Eye (tissue), 1 donor: ENCODE results near the gene IL2RG.

ENCODE experiments used
- DNase-seq: peaks from one replicate; pipeline ENCODE4 v3.0.0-alpha.2; 2015

IL2RG gene

DNA sequence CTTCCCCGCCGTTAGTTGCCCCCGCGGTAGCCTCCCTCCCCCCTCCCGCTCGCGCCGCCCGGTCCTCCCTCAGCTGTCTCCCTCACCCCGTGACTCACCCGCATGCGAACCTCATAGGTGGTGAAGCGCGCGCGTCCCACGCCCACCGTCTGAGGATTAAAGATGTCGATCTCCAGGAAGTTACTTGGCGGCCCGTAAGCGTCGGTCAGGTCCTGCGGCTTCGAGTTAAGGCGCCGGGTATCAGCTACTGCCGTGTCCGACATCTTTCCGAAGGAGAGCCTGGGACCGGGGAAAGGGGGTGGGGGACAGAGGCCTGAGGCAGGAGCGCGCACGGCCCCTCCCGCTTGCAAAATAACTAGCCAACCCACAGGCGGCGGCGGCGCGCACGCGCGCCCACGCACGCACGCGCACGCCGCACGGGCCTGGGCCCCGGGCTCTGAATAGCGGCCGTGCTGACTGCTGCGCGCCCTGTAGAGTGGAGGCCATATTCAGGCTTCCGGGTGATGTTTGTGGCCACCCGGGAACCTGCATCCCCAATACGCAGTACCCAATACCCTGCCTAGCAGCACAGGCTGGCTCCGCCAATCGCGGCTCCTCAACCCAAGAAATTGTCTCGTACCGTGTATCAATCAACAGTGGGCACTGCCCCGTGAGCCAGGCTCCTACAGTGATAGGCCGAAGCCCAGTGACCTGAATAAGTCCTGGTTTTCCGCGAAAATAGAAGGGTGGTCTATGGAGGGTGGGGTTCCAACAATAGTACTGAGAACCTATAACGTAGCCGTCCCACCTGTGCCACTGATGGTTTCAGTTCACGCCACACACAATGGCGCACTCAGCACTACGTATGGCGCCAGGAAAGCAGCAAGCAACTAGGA, 43.1 kb downstream of the IL2RG start, which contains the start of gene SNX12:
SNX12 (minus strand) TSS at position 291 of the 875 bp plus-strand sequence; CDS start at position 263, 28 bp downstream.
- DNase-seq = peak; percentile 94

DNA sequence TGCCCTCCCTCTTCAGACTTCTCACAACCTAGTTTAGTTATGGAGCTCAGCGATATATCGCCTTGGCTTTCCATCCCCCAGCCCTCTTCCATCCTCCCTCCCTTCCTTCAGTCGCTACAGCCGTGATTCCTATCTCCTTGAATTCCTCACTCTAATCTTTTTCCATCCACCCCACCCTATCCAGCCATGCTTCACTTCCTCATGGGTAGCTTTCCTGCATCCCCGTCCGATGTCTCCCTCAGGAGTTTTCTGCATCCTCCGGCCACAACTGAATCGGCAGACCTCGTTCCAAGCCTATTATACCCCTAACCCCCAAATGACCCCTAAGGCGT, 43.7 kb downstream of the IL2RG start:
- DNase-seq = no peak

DNA sequence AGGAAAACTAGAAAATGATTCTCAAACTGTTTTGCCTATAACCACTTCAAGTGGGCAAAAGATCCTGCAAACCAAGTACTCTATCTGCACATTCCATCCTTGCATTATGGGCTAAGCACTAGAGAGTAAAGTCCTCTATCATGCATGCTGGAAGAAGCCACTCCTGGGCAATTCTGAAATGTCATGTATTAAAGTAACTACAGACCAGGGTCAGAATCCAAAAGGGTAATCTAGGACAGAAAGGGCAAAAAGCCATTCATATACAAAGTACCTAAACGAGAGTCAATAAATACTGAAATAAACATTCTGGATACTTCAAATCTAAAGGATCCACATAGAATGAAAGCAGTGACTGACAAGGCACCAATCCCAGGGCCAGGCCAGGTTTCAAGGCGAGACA, 44.3 kb downstream of the IL2RG start:
- no peak for DNase-seq

DNA sequence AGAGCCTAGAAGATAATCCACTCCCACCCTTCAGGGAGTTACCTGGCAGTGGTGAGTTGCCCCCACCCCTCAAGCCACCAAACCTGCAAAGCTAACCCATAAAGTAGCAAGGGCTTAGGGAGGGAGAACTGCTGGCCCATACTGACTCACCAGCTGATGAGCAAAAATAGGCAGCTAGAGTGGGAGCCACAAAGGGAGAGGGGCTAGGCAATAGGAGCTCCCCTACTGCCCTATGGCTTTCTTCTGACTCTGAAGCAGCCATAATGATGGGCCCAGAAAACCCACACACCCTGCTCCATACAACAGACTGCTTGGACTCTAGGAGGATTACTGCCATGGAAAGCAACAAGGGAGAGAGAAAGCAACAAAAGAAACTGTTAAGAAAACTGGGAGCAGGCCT, 51.2 kb downstream of the IL2RG start:
- no peak for DNase-seq

DNA sequence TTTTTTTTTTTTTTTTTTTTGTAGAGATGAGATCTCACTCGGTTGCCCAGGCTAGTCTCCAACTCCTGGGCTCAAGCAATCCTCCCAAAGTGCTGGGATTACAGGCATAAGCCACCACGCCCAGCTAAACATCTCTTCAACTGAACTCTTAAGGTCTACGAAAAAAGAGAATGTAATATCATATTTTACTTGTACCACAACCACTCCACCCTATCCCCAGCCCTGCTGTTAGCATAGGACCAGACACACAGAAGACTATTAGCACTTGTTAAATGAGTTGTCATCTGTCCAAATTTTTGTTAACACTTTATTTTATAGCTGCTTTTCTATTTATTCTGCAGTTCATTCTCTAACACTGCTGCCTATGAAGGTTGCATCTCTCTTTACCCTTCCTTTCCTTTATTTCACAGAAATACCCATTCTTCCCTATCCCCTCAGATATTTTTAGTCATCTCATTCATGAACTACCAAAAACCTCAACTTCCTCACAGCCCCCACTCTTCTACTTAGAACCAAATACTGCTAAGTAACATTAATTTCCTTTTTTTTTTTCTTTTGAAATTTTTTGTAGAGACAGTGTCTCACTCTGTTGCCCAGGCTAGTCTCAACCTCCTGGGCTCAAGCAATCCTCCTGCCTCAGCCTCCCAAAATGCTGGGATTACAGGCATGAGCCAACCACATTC, 53.4 kb downstream of the IL2RG start:
- no peak for DNase-seq
